ENCODE data around the gene SP6. TPM values are rescaled to one million over a fixed set of nuclear protein-coding genes. Genes with fewer than 3 reads are reported as not detected.

Gene SP6
- total RNA-seq, 4 donors from 2014 or later, result under 0.01 to 0.71 (median 0.25) TPM

GRCh38 chr17:47879776-47880454 is 29.0 kb upstream of the SP6 start:
- Histone ChIP-seq H3K27me3 (peaks cover 0 to 68% (median 6%) of the 10 kb centered on the region in 4 donors), H3K9me3 (no peaks in the 10 kb centered on the region), H3K27ac (replicated peaks in 1 of 4) (no peak overlapping the region), H3K4me3 (no peak overlapping the region), H3K4me1 (peaks cover 2 to 13% (median 12%) of the 10 kb centered on the region in 4 donors), H3K36me3 (no peaks in the 10 kb centered on the region)
- no peak for TF ChIP-seq EP300 (IDR thresholded peaks at IDR 0.05)
- no peak for TF ChIP-seq POLR2A (IDR thresholded peaks at IDR 0.05; ENCODE audit: low read depth)
- TF ChIP-seq CTCF (IDR thresholded peaks at IDR 0.05), result no peak
- TF ChIP-seq POLR2AphosphoS5 (IDR thresholded peaks at IDR 0.05), result no peak
- 81% methylated on average over 7 of the region's 8 CpGs for WGBS
- intact Hi-C loops (cut with DNase I), result no loop called here
- no peak for DNase-seq (ENCODE audit: extremely low spot score)

GRCh38 chr17:47879028-47879585 is 28.1 kb upstream of the SP6 start:
- Histone ChIP-seq H3K9me3 (no peaks in the 10 kb centered on the region), H3K4me3 (no peak overlapping the region), H3K27me3 (peaks cover 0 to 68% (median 8%) of the 10 kb centered on the region in 4 donors), H3K27ac (replicated peaks in 1 of 4) (no peak overlapping the region), H3K4me1 (peaks cover 0 to 13% (median 8%) of the 10 kb centered on the region in 4 donors), H3K36me3 (no peaks in the 10 kb centered on the region)
- 32% methylated on average over 2 of the region's 2 CpGs for whole genome bisulfite sequencing
- no peak for DNase-seq (ENCODE audit: extremely low spot score)
- TF ChIP-seq CTCF (IDR thresholded peaks at IDR 0.05), result no peak
- no peak for TF ChIP-seq POLR2A (IDR thresholded peaks at IDR 0.05; ENCODE audit: low read depth)
- no peak for TF ChIP-seq POLR2AphosphoS5 (IDR thresholded peaks at IDR 0.05)
- no peak for TF ChIP-seq EP300 (IDR thresholded peaks at IDR 0.05)
- intact Hi-C loops (cut with DNase I), result no loop called here

GRCh38 chr17:47878203-47879027 is 27.5 kb upstream of the SP6 start:
- 46% methylated on average over 10 of the region's 10 CpGs for WGBS
- no peaks in the 10 kb centered on the region for H3K9me3 ChIP-seq
- TF ChIP-seq POLR2A (IDR thresholded peaks at IDR 0.05; ENCODE audit: low read depth), result no peak
- TF ChIP-seq POLR2AphosphoS5 (IDR thresholded peaks at IDR 0.05), result no peak
- TF ChIP-seq EP300 (IDR thresholded peaks at IDR 0.05), result no peak
- no peak for TF ChIP-seq CTCF (IDR thresholded peaks at IDR 0.05)
- intact Hi-C loops (cut with DNase I), result no loop called here
- H3K27ac ChIP-seq (replicated peaks in 1 of 4), result no peak overlapping the region
- H3K4me1 ChIP-seq, result peaks cover 0 to 11% (median 7%) of the 10 kb centered on the region in 4 donors
- no peaks in the 10 kb centered on the region for H3K36me3 ChIP-seq
- H3K4me3 ChIP-seq, result no peak overlapping the region
- DNase-seq (ENCODE audit: extremely low spot score), result no peak
- peaks cover 0 to 67% (median 9%) of the 10 kb centered on the region in 4 donors for H3K27me3 ChIP-seq

GRCh38 chr17:47877368-47878034 is 26.5 kb upstream of the SP6 start:
- H3K9me3 ChIP-seq, result no peaks in the 10 kb centered on the region
- H3K4me3 ChIP-seq, result no peak overlapping the region
- no peak overlapping the region for H3K27ac ChIP-seq (replicated peaks in 1 of 4)
- no peaks in the 10 kb centered on the region for H3K36me3 ChIP-seq
- intact Hi-C loops (cut with DNase I), result no loop called here
- 30% methylated on average over 7 of the region's 9 CpGs for WGBS
- H3K27me3 ChIP-seq, result peaks cover 0 to 69% (median 16%) of the 10 kb centered on the region in 4 donors
- TF ChIP-seq CTCF (IDR thresholded peaks at IDR 0.05) (no peak), EP300 (IDR thresholded peaks at IDR 0.05) (no peak), POLR2A (IDR thresholded peaks at IDR 0.05; ENCODE audit: low read depth) (no peak), POLR2AphosphoS5 (IDR thresholded peaks at IDR 0.05) (no peak)
- H3K4me1 ChIP-seq, result peaks cover 2 to 10% (median 5%) of the 10 kb centered on the region in 4 donors
- no peak for DNase-seq (ENCODE audit: extremely low spot score)

Measured in esophagus muscularis mucosa (tissue), 4 donors.